IMR-90 (cell line): ENCODE measurements around the gene C9orf50. TPM values are rescaled to one million over a fixed set of nuclear protein-coding genes. Genes with fewer than 3 reads are reported as not detected.
A peak's percentile ranks its signal among the peaks of the same experiment; 100 is the strongest.

ENCODE experiments used
- ATAC-seq: fragments of 200-7000 bp; cut with Tn5 transposase; 2 replicates; pipeline ENCODE4 v1.9.1; 2020; ENCODE audit warnings: low read depth, mild to moderate bottlenecking, moderate library complexity
- BruUV-seq: library from RNA; stranded (reverse); fragments of 400-500 nt; replicated peaks from 2 replicates; lab custom pipeline; 2021; lab: Mats Ljungman, UMichigan
- CTCF ChIA-PET: fragments of 300-600 bp; formaldehyde crosslinking; extraction: SDS; loops from one replicate; lab custom pipeline; 2021; ENCODE audit warnings: antibody characterized with exemption; lab: Yijun Ruan, JAX
- POLR2A ChIA-PET: fragments of 300-600 bp; sonication (Branson Sonifier 250); formaldehyde crosslinking; loops from one replicate; lab custom pipeline; 2022; ENCODE audit warnings: antibody characterized with exemption; ENCODE audit not compliant: unreplicated experiment; lab: Charles Lee
- DNase-seq: peaks from one replicate; pipeline ENCODE4 v3.0.0; 2013
- H2AFZ ChIP-seq: replicated peaks from 2 replicates; pipeline ENCODE3; 2013; ENCODE audit warnings: low read length, mild to moderate bottlenecking; ENCODE audit not compliant: poor library complexity
- H2AK5ac ChIP-seq: 2 replicates; pipeline ENCODE4 v1.6.1; 2013; ENCODE audit warnings: low read depth, low read length, inconsistent platforms
- H2AK9ac ChIP-seq: replicated peaks from 2 replicates; pipeline ENCODE3; 2013; ENCODE audit warnings: mild to moderate bottlenecking, low read depth, low read length, moderate library complexity; ENCODE audit not compliant: poor library complexity
- H2BK120ac ChIP-seq: 2 replicates; pipeline ENCODE4 v1.6.1; 2013; ENCODE audit warnings: low read depth, low read length, inconsistent platforms
- H2BK15ac ChIP-seq: 3 replicates; pipeline ENCODE4 v1.6.1; 2013; ENCODE audit warnings: low read depth, low read length, inconsistent platforms
- H2BK20ac ChIP-seq: 2 replicates; pipeline ENCODE4 v1.6.1; 2013; ENCODE audit warnings: low read depth, mild to moderate bottlenecking, inconsistent platforms, low read length, moderate library complexity
- H2BK5ac ChIP-seq: 2 replicates; pipeline ENCODE4 v1.6.1; 2013; ENCODE audit warnings: mild to moderate bottlenecking, low read depth, low read length, inconsistent platforms; ENCODE audit not compliant: poor library complexity, severe bottlenecking
- H3K14ac ChIP-seq: replicated peaks from 2 replicates; pipeline ENCODE4 v1.6.1; 2013; ENCODE audit warnings: low read depth, low read length, inconsistent platforms
- H3K18ac ChIP-seq: 2 replicates; pipeline ENCODE4 v1.6.1; 2013; ENCODE audit warnings: low read depth, low read length, control low read depth
- H3K23ac ChIP-seq: 2 replicates; pipeline ENCODE4 v1.6.1; 2013; ENCODE audit warnings: low read depth, low read length, inconsistent platforms
- H3K27ac ChIP-seq: 2 replicates; pipeline ENCODE4 v1.5.1; 2013; ENCODE audit warnings: mild to moderate bottlenecking, control low read depth, low read length; ENCODE audit not compliant: insufficient read depth
- H3K27me3 ChIP-seq: 2 replicates; pipeline ENCODE4 v1.6.1; 2013; ENCODE audit warnings: low read length; ENCODE audit not compliant: control insufficient read depth, insufficient read depth
- H3K36me3 ChIP-seq: 2 replicates; pipeline ENCODE4 v1.6.1; 2013; ENCODE audit warnings: low read length, mixed read lengths; ENCODE audit not compliant: control insufficient read depth, insufficient read depth
- H3K4ac ChIP-seq: 2 replicates; pipeline ENCODE4 v1.6.1; 2013; ENCODE audit warnings: low read depth, low read length, inconsistent platforms
- H3K4me1 ChIP-seq: 2 replicates; pipeline ENCODE4 v1.6.1; 2013; ENCODE audit warnings: low read length, mixed read lengths; ENCODE audit not compliant: control insufficient read depth, insufficient read depth
- H3K4me2 ChIP-seq: 2 replicates; pipeline ENCODE4 v1.6.1; 2013; ENCODE audit warnings: low read depth, mild to moderate bottlenecking, control low read depth, low read length, moderate library complexity
- H3K4me3 ChIP-seq: 2 replicates; pipeline ENCODE4 v1.5.1; 2013; ENCODE audit warnings: low read depth, mild to moderate bottlenecking, control low read depth, low read length, moderate library complexity; ENCODE audit not compliant: insufficient read depth
- H3K56ac ChIP-seq: 2 replicates; pipeline ENCODE4 v1.6.1; 2013; ENCODE audit warnings: low read length, inconsistent platforms; ENCODE audit not compliant: insufficient read depth; ENCODE audit errors: extremely low read depth
- H3K79me1 ChIP-seq, 2 experiments: 2 replicates each; pipeline ENCODE4 v1.6.1; 2013; ENCODE audit warnings: low read length in 2 of 2, inconsistent platforms in 1 of 2, low read depth in 1 of 2
- H3K9ac ChIP-seq: 2 replicates; pipeline ENCODE4 v1.6.1; 2013; ENCODE audit warnings: low read depth, low read length, control low read depth
- H3K9me1 ChIP-seq: 2 replicates; pipeline ENCODE4 v1.6.1; 2013; ENCODE audit warnings: low read length, inconsistent platforms; ENCODE audit not compliant: insufficient read depth
- H3K9me3 ChIP-seq: 2 replicates; pipeline ENCODE4 v1.6.1; 2013; ENCODE audit warnings: low read length; ENCODE audit not compliant: control insufficient read depth, insufficient read depth
- H4K20me1 ChIP-seq: 2 replicates; pipeline ENCODE4 v1.6.1; 2013; ENCODE audit warnings: low read length, inconsistent platforms; ENCODE audit not compliant: insufficient read depth
- H4K5ac ChIP-seq: 2 replicates; pipeline ENCODE4 v1.6.1; 2013; ENCODE audit warnings: mild to moderate bottlenecking, low read depth, low read length, control low read depth
- H4K8ac ChIP-seq, 2 experiments: 2 replicates each; pipeline ENCODE4 v1.6.1; 2013; ENCODE audit warnings: low read depth in 2 of 2, low read length in 2 of 2, control low read depth in 1 of 2, inconsistent platforms in 1 of 2
- H4K91ac ChIP-seq: 2 replicates; pipeline ENCODE4 v1.6.1; 2013; ENCODE audit warnings: low read depth, low read length, inconsistent platforms; ENCODE audit not compliant: insufficient read depth
- CEBPB ChIP-seq: IDR thresholded peaks from 2 replicates; pipeline ENCODE4 v1.6.1; 2012; ENCODE audit warnings: low read depth, low read length, improper control_type of control experiment
- CHD1 ChIP-seq: IDR thresholded peaks from 2 replicates; pipeline ENCODE4 v1.6.1; 2012; ENCODE audit warnings: low read depth, low read length, improper control_type of control experiment
- CTCF ChIP-seq: conservative IDR thresholded peaks from 2 replicates; pipeline ENCODE4 v1.5.1; 2012; ENCODE audit warnings: mild to moderate bottlenecking, low read depth, low read length, improper control_type of control experiment
- FOS ChIP-seq: fragments of 150-350 bp; IDR thresholded peaks from 2 replicates; pipeline ENCODE4 v1.6.1; 2016; ENCODE audit warnings: low read depth, low read length
- MAFK ChIP-seq: IDR thresholded peaks from 2 replicates; pipeline ENCODE4 v1.6.1; 2012; ENCODE audit warnings: low read depth, low read length, improper control_type of control experiment
- MXI1 ChIP-seq: IDR thresholded peaks from 2 replicates; pipeline ENCODE4 v1.6.1; 2012; ENCODE audit warnings: low read depth, mild to moderate bottlenecking, low read length, moderate library complexity, borderline replicate concordance
- POLR2A ChIP-seq: IDR thresholded peaks from 2 replicates; pipeline ENCODE4 v1.6.1; 2012; ENCODE audit warnings: mild to moderate bottlenecking, low read depth, low read length
- RCOR1 ChIP-seq: IDR thresholded peaks from 2 replicates; pipeline ENCODE4 v1.6.1; 2012; ENCODE audit warnings: mild to moderate bottlenecking, low read length, improper control_type of control experiment; ENCODE audit not compliant: insufficient replicate concordance
- WGBS, 2 experiments: methylation state at CpG; one replicate each; pipeline versions ENCODE4 v1.1.5 to v1.1.7; 2013; ENCODE audit warnings: missing lambda C conversion rate in 2 of 2; ENCODE audit not compliant: insufficient read length in 1 of 2; ENCODE audit errors: extremely low coverage in 2 of 2; 5-methylcytosine and 5-hydroxymethylcytosine counted together
- dilution Hi-C: fragments of 300-500 bp; cut with HindIII; formaldehyde crosslinking; loops from one replicate; pipeline ENCODE4 v1.14.3; 2018; ENCODE audit warnings: low sequenced_read_pairs; ENCODE audit not compliant: unreplicated experiment
- in situ Hi-C: fragments of 300-500 bp; cut with MboI; formaldehyde crosslinking; loops from 3 replicates; pipeline ENCODE4 v1.14.3; 2019; ENCODE audit warnings: low sequenced_read_pairs, inconsistent platforms, mixed read lengths
- intact Hi-C: fragments of 100-400 bp; cut with micrococcal nuclease; formaldehyde crosslinking; loops from 2 replicates; pipeline ENCODE4 v1.10.0; 2022
- polyA plus RNA-seq, 3 experiments: library from polyadenylated mRNA; depleted of rRNA; stranded (reverse); fragments of >200 nt; gene quantifications; 2 replicates each; pipeline ENCODE4 v1.2.3, GENCODE V29; 2012; ENCODE audit warnings: low replicate concordance in 1 of 3
- total RNA-seq: library from RNA; depleted of rRNA; stranded (reverse); fragments of >200 nt; gene quantifications from 2 replicates; pipeline ENCODE4 v1.2.3, GENCODE V29; 2012
- TF ChIP-seq, protein P1 (sequence below): fragments of 150-350 bp; IDR thresholded peaks from 2 replicates; pipeline ENCODE4 v1.6.1; 2016; ENCODE audit warnings: low read depth, mild to moderate bottlenecking, low read length, moderate library complexity, borderline replicate concordance
- TF ChIP-seq, protein P2 (sequence below): fragments of 150-350 bp; IDR thresholded peaks from 2 replicates; pipeline ENCODE4 v1.6.1; 2017; ENCODE audit warnings: mild to moderate bottlenecking, antibody characterized with exemption, low read length, low read depth

C9orf50 gene
- total and polyA plus RNA-seq, 2 of the 4 experiments (the other 2 are of a cell fraction), result 0.09 TPM; not detected in 1

- H3K4ac ChIP-seq, result no peak overlapping the region
- no peak overlapping the region for H2AK5ac ChIP-seq
- DNase-seq (no peak), ATAC-seq (no peak)
- no peaks in the 10 kb centered on the region for H3K27me3 ChIP-seq
- dilution Hi-C loops, result no loop called here
- no peak overlapping the region for H4K91ac ChIP-seq
- H3K4me2 ChIP-seq, result no peak overlapping the region
- H3K27ac ChIP-seq, result no peak overlapping the region
- H3K9ac ChIP-seq, result no peak overlapping the region
- no peaks in the 10 kb centered on the region for H3K9me3 ChIP-seq
- H3K9me1 ChIP-seq, result peaks cover 12% of the 10 kb centered on the region; the same call in 1 of the 2 replicates
- H2BK5ac ChIP-seq, result no peak overlapping the region
- no peak for TF ChIP-seq POLR2A
- no peak for TF ChIP-seq MXI1
- TF ChIP-seq, protein P1, sequence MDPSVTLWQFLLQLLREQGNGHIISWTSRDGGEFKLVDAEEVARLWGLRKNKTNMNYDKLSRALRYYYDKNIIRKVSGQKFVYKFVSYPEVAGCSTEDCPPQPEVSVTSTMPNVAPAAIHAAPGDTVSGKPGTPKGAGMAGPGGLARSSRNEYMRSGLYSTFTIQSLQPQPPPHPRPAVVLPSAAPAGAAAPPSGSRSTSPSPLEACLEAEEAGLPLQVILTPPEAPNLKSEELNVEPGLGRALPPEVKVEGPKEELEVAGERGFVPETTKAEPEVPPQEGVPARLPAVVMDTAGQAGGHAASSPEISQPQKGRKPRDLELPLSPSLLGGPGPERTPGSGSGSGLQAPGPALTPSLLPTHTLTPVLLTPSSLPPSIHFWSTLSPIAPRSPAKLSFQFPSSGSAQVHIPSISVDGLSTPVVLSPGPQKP, result no peak
- no peak for TF ChIP-seq FOS
- no peak for TF ChIP-seq MAFK
- TF ChIP-seq, protein P2, sequence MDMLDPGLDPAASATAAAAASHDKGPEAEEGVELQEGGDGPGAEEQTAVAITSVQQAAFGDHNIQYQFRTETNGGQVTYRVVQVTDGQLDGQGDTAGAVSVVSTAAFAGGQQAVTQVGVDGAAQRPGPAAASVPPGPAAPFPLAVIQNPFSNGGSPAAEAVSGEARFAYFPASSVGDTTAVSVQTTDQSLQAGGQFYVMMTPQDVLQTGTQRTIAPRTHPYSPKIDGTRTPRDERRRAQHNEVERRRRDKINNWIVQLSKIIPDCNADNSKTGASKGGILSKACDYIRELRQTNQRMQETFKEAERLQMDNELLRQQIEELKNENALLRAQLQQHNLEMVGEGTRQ, result no peak
- no peak for TF ChIP-seq RCOR1
- no peak for TF ChIP-seq CHD1
- no peak for TF ChIP-seq CEBPB
- TF ChIP-seq CTCF, result no peak
- no peak overlapping the region for H4K8ac ChIP-seq
- no peak overlapping the region for H2AK9ac ChIP-seq
- peaks cover 13% of the 10 kb centered on the region for H3K4me1 ChIP-seq
- H3K23ac ChIP-seq, result no peak overlapping the region
- H3K79me1 ChIP-seq, result no peaks in the 10 kb centered on the region; a peak in 1 of 4 replicates
- in situ Hi-C loops, result no loop called here
- no peak overlapping the region for H2BK15ac ChIP-seq
- H3K14ac ChIP-seq, result no peak overlapping the region
- H3K56ac ChIP-seq, result no peak overlapping the region
- CTCF ChIA-PET, result no interaction called here
- H4K20me1 ChIP-seq, result no peaks in the 10 kb centered on the region
- no CpG with 5 or more reads among the region's 3 CpGs for WGBS, 2 experiments
- no peak overlapping the region for H2BK20ac ChIP-seq
- no peak overlapping the region for H4K5ac ChIP-seq
- no TSS peak for BruUV-seq
- intact Hi-C loops, result no loop called here
- H3K18ac ChIP-seq, result no peak overlapping the region
- H2BK120ac ChIP-seq, result no peak overlapping the region
- POLR2A ChIA-PET, result interaction anchor here (0.7 kb wide), 1 partner anchor 247 kb away, joined by 4 read pairs; no protein-coding TSS in a partner anchor
- H3K36me3 ChIP-seq, result 0 out of 2 replicates have a peak, but pooled peaks cover 1% of the 10 kb centered on the region
- peak overlapping the region; percentile 29 for H2AFZ ChIP-seq
- no peak overlapping the region for H3K4me3 ChIP-seq
Measured at GRCh38 chr9:129582855-129583254, 38.0 kb downstream of the C9orf50 start.
